ENCODE data around the gene RAB3D. TPM values are rescaled to one million over a fixed set of nuclear protein-coding genes. Genes with fewer than 3 reads are reported as not detected.
A peak's percentile ranks its signal among the peaks of the same experiment; 100 is the strongest.

RAB3D gene
- polyA plus RNA-seq, 1 experiment = 12.0 TPM

DNA sequence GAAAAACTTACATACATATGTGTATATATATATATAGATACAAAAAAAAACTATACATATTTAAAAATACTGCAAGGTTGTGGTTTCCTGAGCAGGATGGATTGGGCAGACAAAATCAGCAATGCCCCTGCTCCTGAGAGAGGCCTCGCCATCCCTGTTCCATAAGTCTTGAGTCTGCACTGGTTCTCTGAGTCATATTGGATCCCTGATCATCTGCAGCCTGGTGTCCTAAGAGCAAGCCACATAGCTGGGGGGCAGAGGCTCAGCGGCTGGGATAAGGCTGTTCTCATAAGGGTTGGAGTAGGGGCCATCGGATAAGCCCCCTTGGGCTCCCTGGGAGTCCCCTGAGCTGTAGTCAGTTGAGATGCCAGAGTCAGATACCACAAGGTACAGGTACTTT, 38.3 kb upstream of the RAB3D start:
- no peak for DNase-seq (ENCODE audit: low read depth)
- CTCF ChIA-PET = interaction anchor here (0.7 to 2.5 kb wide), 7 partner anchors 9 to 181 kb away, joined by 3 to 13 read pairs (median 3); partner anchors contain the start of genes ELOF1, ODAD3 and PRKCSH
- no peak for TF ChIP-seq CTCF (IDR thresholded peaks at IDR 0.05; ENCODE audit: insufficient read depth, low read depth, low read length)
- Histone ChIP-seq H3K36me3 (ENCODE audit: control insufficient read depth, insufficient read depth, low read length) (no peaks in the 10 kb centered on the region), H3K4me3 (ENCODE audit: low read depth, low read length) (no peak overlapping the region), H3K27me3 (ENCODE audit: control insufficient read depth, insufficient read depth, low read length) (no peaks in the 10 kb centered on the region)
- POLR2A ChIA-PET = interaction anchor here (0.6 kb wide), 1 partner anchor 23 kb away, joined by 3 read pairs; no protein-coding TSS in a partner anchor

GRCh38 chr19:11377237-11377636, 37.8 kb upstream of the RAB3D start:
- Histone ChIP-seq H3K36me3 (ENCODE audit: control insufficient read depth, insufficient read depth, low read length) (no peaks in the 10 kb centered on the region), H3K4me3 (ENCODE audit: low read depth, low read length) (no peak overlapping the region), H3K27me3 (ENCODE audit: control insufficient read depth, insufficient read depth, low read length) (no peaks in the 10 kb centered on the region)
- peak; percentile 74 for DNase-seq (ENCODE audit: low read depth)
- TF ChIP-seq CTCF (IDR thresholded peaks at IDR 0.05; ENCODE audit: insufficient read depth, low read depth, low read length) = no peak
- CTCF ChIA-PET = interaction anchor here (0.7 to 2.5 kb wide), 8 partner anchors 9 to 349 kb away, joined by 3 to 13 read pairs (median 4); partner anchors contain the start of genes ODAD3 and PRKCSH
- POLR2A ChIA-PET = interaction anchor here (0.6 kb wide), 1 partner anchor 24 kb away, joined by 3 read pairs; no protein-coding TSS in a partner anchor

- no peaks in the 10 kb centered on the region for H3K27me3 ChIP-seq (ENCODE audit: control insufficient read depth, insufficient read depth, low read length)
- TF ChIP-seq CTCF (IDR thresholded peaks at IDR 0.05; ENCODE audit: insufficient read depth, low read depth, low read length) = no peak
- H3K36me3 ChIP-seq (ENCODE audit: control insufficient read depth, insufficient read depth, low read length) = no peaks in the 10 kb centered on the region
- ChIA-PET CTCF (interaction anchor here (0.8 to 2.8 kb wide), 4 partner anchors 8 to 107 kb away, joined by 4 to 19 read pairs (median 10); partner anchors contain the start of genes EPOR, ODAD3 and PRKCSH), POLR2A (interaction anchor here (0.6 to 1.1 kb wide), 3 partner anchors 184 to 1571 kb away, joined by 3 to 12 read pairs (median 3); partner anchors contain the start of gene ELOF1)
- DNase-seq (ENCODE audit: low read depth) = no peak
- peak overlapping the region; percentile 27 for H3K4me3 ChIP-seq (ENCODE audit: low read depth, low read length)
Observed at GRCh38 chr19:11375143-11375948, 35.9 kb upstream of the RAB3D start.

GRCh38 chr19:11374433-11375142, 35.1 kb upstream of the RAB3D start, which contains the start of gene SWSAP1:
TSS of gene SWSAP1 (plus strand) at chr19:11374666. CDS start at chr19:11374681, 15 bp downstream.
- ChIA-PET CTCF (interaction anchor here (0.8 to 2.8 kb wide), 4 partner anchors 9 to 108 kb away, joined by 4 to 19 read pairs (median 10); partner anchors contain the start of genes EPOR, ODAD3 and PRKCSH), POLR2A (interaction anchor here (0.6 to 1.1 kb wide), 2 partner anchors 184 to 1572 kb away, joined by 3 read pairs; partner anchors contain the start of gene ELOF1)
- H3K36me3 ChIP-seq (ENCODE audit: control insufficient read depth, insufficient read depth, low read length) = no peaks in the 10 kb centered on the region
- peak within 1 kb of the TSS; percentile 63 for H3K4me3 ChIP-seq (ENCODE audit: low read depth, low read length)
- TF ChIP-seq CTCF (IDR thresholded peaks at IDR 0.05; ENCODE audit: insufficient read depth, low read depth, low read length) = no peak
- no peaks in the 10 kb centered on the region for H3K27me3 ChIP-seq (ENCODE audit: control insufficient read depth, insufficient read depth, low read length)
- peak; percentile 98 for DNase-seq (ENCODE audit: low read depth)

Data from BJ (cell line).